HCT116 (cell line): ENCODE data around the gene DUSP28.

Experiments
- CTCF ChIP-seq, 3 experiments: fragments of 200-600 bp in 1 of 3; sonication (generic) in 1 of 3; IDR thresholded peaks in 2 of 3; conservative IDR thresholded peaks in 1 of 3; 2 replicates each; pipeline ENCODE4 v1.5.1; 2012 to 2017; ENCODE audit warnings: low read depth in 2 of 3, low read length in 2 of 3, antibody characterized with exemption in 1 of 3, borderline replicate concordance in 1 of 3, control low read depth in 1 of 3, mild to moderate bottlenecking in 1 of 3, mixed read lengths in 1 of 3, mixed run types in 1 of 3, moderate library complexity in 1 of 3; ENCODE audit not compliant: insufficient read depth in 1 of 3
- EZH2phosphoT487 ChIP-seq: fragments of 200-600 bp; IDR thresholded peaks from 2 replicates; pipeline ENCODE4 v1.6.1; 2018; ENCODE audit warnings: antibody characterized with exemption, borderline replicate concordance
- JUND ChIP-seq: IDR thresholded peaks from 2 replicates; pipeline ENCODE4 v1.6.1; 2012
- POLR2A ChIP-seq: IDR thresholded peaks from 2 replicates; pipeline ENCODE4 v1.7.0; 2011; ENCODE audit warnings: borderline replicate concordance; ENCODE audit not compliant: insufficient read depth, insufficient read length; ENCODE audit errors: extremely low read depth
- POLR2AphosphoS5 ChIP-seq: IDR thresholded peaks from 2 replicates; pipeline ENCODE4 v1.6.1; 2011; ENCODE audit warnings: mild to moderate bottlenecking, low read depth, low read length, moderate library complexity
- REST ChIP-seq: IDR thresholded peaks from 2 replicates; pipeline ENCODE4 v1.6.1; 2012; ENCODE audit warnings: low read depth
- TCF7L2 ChIP-seq: IDR thresholded peaks from 2 replicates; pipeline ENCODE4 v1.7.0; 2011; ENCODE audit warnings: borderline replicate concordance, inconsistent platforms; ENCODE audit not compliant: insufficient read depth, insufficient read length; ENCODE audit errors: extremely low read depth
- YY1 ChIP-seq: IDR thresholded peaks from 2 replicates; pipeline ENCODE4 v1.6.1; 2011; ENCODE audit warnings: low read length, low read depth, moderate library complexity, mild to moderate bottlenecking; ENCODE audit not compliant: insufficient replicate concordance; ENCODE audit errors: extremely low read depth
- ZBTB33 ChIP-seq: IDR thresholded peaks from 2 replicates; pipeline ENCODE4 v1.6.1; 2011; ENCODE audit warnings: mild to moderate bottlenecking, low read length, moderate library complexity; ENCODE audit not compliant: insufficient replicate concordance; ENCODE audit errors: extremely low read depth
- ZNF274 ChIP-seq: fragments of 200-500 bp; sonication (Bioruptor generic); IDR thresholded peaks from 2 replicates; pipeline ENCODE4 v1.6.1; 2014; ENCODE audit warnings: mild to moderate bottlenecking, low read depth, low read length, inconsistent platforms

GRCh38 chr2:240512666-240513535 lies 47.3 kb upstream of the DUSP28 start:
- TF ChIP-seq CTCF (IDR thresholded peaks at IDR 0.05 in 2 of 3, conservative IDR thresholded peaks at IDR 0.05 in 1 of 3; ENCODE audit: borderline replicate concordance in 1 of 3, insufficient read depth in 1 of 3, low read depth in 2 of 3, low read length in 2 of 3) (no peak), POLR2AphosphoS5 (no peak), POLR2A (no peak), ZNF274 (no peak), ZBTB33 (no peak), REST (no peak), TCF7L2 (no peak), EZH2phosphoT487 (no peak), JUND (no peak), YY1 (no peak)
